IMR-90 (cell line): ENCODE data around the gene GSTM3. TPM values are rescaled to one million over a fixed set of nuclear protein-coding genes. Genes with fewer than 3 reads are reported as not detected.

Experiments used
- ATAC-seq: fragments of 200-7000 bp; cut with Tn5 transposase; 2 replicates; pipeline ENCODE4 v1.9.1; 2020; ENCODE audit warnings: low read depth, mild to moderate bottlenecking, moderate library complexity
- BruUV-seq: library from RNA; stranded (reverse); fragments of 400-500 nt; replicated peaks from 2 replicates; lab custom pipeline; 2021; lab: Mats Ljungman, UMichigan
- CTCF ChIA-PET: fragments of 300-600 bp; formaldehyde crosslinking; extraction: SDS; loops from one replicate; lab custom pipeline; 2021; ENCODE audit warnings: antibody characterized with exemption; lab: Yijun Ruan, JAX
- POLR2A ChIA-PET: fragments of 300-600 bp; sonication (Branson Sonifier 250); formaldehyde crosslinking; loops from one replicate; lab custom pipeline; 2022; ENCODE audit warnings: antibody characterized with exemption; ENCODE audit not compliant: unreplicated experiment; lab: Charles Lee
- DNase-seq: peaks from one replicate; pipeline ENCODE4 v3.0.0; 2013
- H2AFZ ChIP-seq: replicated peaks from 2 replicates; pipeline ENCODE3; 2013; ENCODE audit warnings: low read length, mild to moderate bottlenecking; ENCODE audit not compliant: poor library complexity
- H2AK5ac ChIP-seq: 2 replicates; pipeline ENCODE4 v1.6.1; 2013; ENCODE audit warnings: low read depth, low read length, inconsistent platforms
- H2AK9ac ChIP-seq: replicated peaks from 2 replicates; pipeline ENCODE3; 2013; ENCODE audit warnings: mild to moderate bottlenecking, low read depth, low read length, moderate library complexity; ENCODE audit not compliant: poor library complexity
- H2BK120ac ChIP-seq: 2 replicates; pipeline ENCODE4 v1.6.1; 2013; ENCODE audit warnings: low read depth, low read length, inconsistent platforms
- H2BK15ac ChIP-seq: 3 replicates; pipeline ENCODE4 v1.6.1; 2013; ENCODE audit warnings: low read depth, low read length, inconsistent platforms
- H2BK20ac ChIP-seq: 2 replicates; pipeline ENCODE4 v1.6.1; 2013; ENCODE audit warnings: low read depth, mild to moderate bottlenecking, inconsistent platforms, low read length, moderate library complexity
- H2BK5ac ChIP-seq: 2 replicates; pipeline ENCODE4 v1.6.1; 2013; ENCODE audit warnings: mild to moderate bottlenecking, low read depth, low read length, inconsistent platforms; ENCODE audit not compliant: poor library complexity, severe bottlenecking
- H3K14ac ChIP-seq: replicated peaks from 2 replicates; pipeline ENCODE4 v1.6.1; 2013; ENCODE audit warnings: low read depth, low read length, inconsistent platforms
- H3K18ac ChIP-seq: 2 replicates; pipeline ENCODE4 v1.6.1; 2013; ENCODE audit warnings: low read depth, low read length, control low read depth
- H3K23ac ChIP-seq: 2 replicates; pipeline ENCODE4 v1.6.1; 2013; ENCODE audit warnings: low read depth, low read length, inconsistent platforms
- H3K27ac ChIP-seq: 2 replicates; pipeline ENCODE4 v1.5.1; 2013; ENCODE audit warnings: mild to moderate bottlenecking, control low read depth, low read length; ENCODE audit not compliant: insufficient read depth
- H3K27me3 ChIP-seq: 2 replicates; pipeline ENCODE4 v1.6.1; 2013; ENCODE audit warnings: low read length; ENCODE audit not compliant: control insufficient read depth, insufficient read depth
- H3K36me3 ChIP-seq: 2 replicates; pipeline ENCODE4 v1.6.1; 2013; ENCODE audit warnings: low read length, mixed read lengths; ENCODE audit not compliant: control insufficient read depth, insufficient read depth
- H3K4ac ChIP-seq: 2 replicates; pipeline ENCODE4 v1.6.1; 2013; ENCODE audit warnings: low read depth, low read length, inconsistent platforms
- H3K4me1 ChIP-seq: 2 replicates; pipeline ENCODE4 v1.6.1; 2013; ENCODE audit warnings: low read length, mixed read lengths; ENCODE audit not compliant: control insufficient read depth, insufficient read depth
- H3K4me2 ChIP-seq: 2 replicates; pipeline ENCODE4 v1.6.1; 2013; ENCODE audit warnings: low read depth, mild to moderate bottlenecking, control low read depth, low read length, moderate library complexity
- H3K4me3 ChIP-seq: 2 replicates; pipeline ENCODE4 v1.5.1; 2013; ENCODE audit warnings: low read depth, mild to moderate bottlenecking, control low read depth, low read length, moderate library complexity; ENCODE audit not compliant: insufficient read depth
- H3K56ac ChIP-seq: 2 replicates; pipeline ENCODE4 v1.6.1; 2013; ENCODE audit warnings: low read length, inconsistent platforms; ENCODE audit not compliant: insufficient read depth; ENCODE audit errors: extremely low read depth
- H3K79me1 ChIP-seq, 2 experiments: 2 replicates each; pipeline ENCODE4 v1.6.1; 2013; ENCODE audit warnings: low read length in 2 of 2, inconsistent platforms in 1 of 2, low read depth in 1 of 2
- H3K9ac ChIP-seq: 2 replicates; pipeline ENCODE4 v1.6.1; 2013; ENCODE audit warnings: low read depth, low read length, control low read depth
- H3K9me1 ChIP-seq: 2 replicates; pipeline ENCODE4 v1.6.1; 2013; ENCODE audit warnings: low read length, inconsistent platforms; ENCODE audit not compliant: insufficient read depth
- H3K9me3 ChIP-seq: 2 replicates; pipeline ENCODE4 v1.6.1; 2013; ENCODE audit warnings: low read length; ENCODE audit not compliant: control insufficient read depth, insufficient read depth
- H4K20me1 ChIP-seq: 2 replicates; pipeline ENCODE4 v1.6.1; 2013; ENCODE audit warnings: low read length, inconsistent platforms; ENCODE audit not compliant: insufficient read depth
- H4K5ac ChIP-seq: 2 replicates; pipeline ENCODE4 v1.6.1; 2013; ENCODE audit warnings: mild to moderate bottlenecking, low read depth, low read length, control low read depth
- H4K8ac ChIP-seq, 2 experiments: 2 replicates each; pipeline ENCODE4 v1.6.1; 2013; ENCODE audit warnings: low read depth in 2 of 2, low read length in 2 of 2, control low read depth in 1 of 2, inconsistent platforms in 1 of 2
- H4K91ac ChIP-seq: 2 replicates; pipeline ENCODE4 v1.6.1; 2013; ENCODE audit warnings: low read depth, low read length, inconsistent platforms; ENCODE audit not compliant: insufficient read depth
- CEBPB ChIP-seq: IDR thresholded peaks from 2 replicates; pipeline ENCODE4 v1.6.1; 2012; ENCODE audit warnings: low read depth, low read length, improper control_type of control experiment
- MAFK ChIP-seq: IDR thresholded peaks from 2 replicates; pipeline ENCODE4 v1.6.1; 2012; ENCODE audit warnings: low read depth, low read length, improper control_type of control experiment
- MAZ ChIP-seq: IDR thresholded peaks from 2 replicates; pipeline ENCODE4 v1.6.1; 2012; ENCODE audit warnings: low read depth, mild to moderate bottlenecking, low read length, improper control_type of control experiment, moderate library complexity, borderline replicate concordance
- MXI1 ChIP-seq: IDR thresholded peaks from 2 replicates; pipeline ENCODE4 v1.6.1; 2012; ENCODE audit warnings: low read depth, mild to moderate bottlenecking, low read length, moderate library complexity, borderline replicate concordance
- SMC3 ChIP-seq: fragments of 150-350 bp; IDR thresholded peaks from 2 replicates; pipeline ENCODE4 v1.6.1; 2016; ENCODE audit warnings: low read depth, mild to moderate bottlenecking, antibody characterized with exemption, low read length, moderate library complexity
- WGBS, 2 experiments: methylation state at CpG; one replicate each; pipeline versions ENCODE4 v1.1.5 to v1.1.7; 2013; ENCODE audit warnings: missing lambda C conversion rate in 2 of 2; ENCODE audit not compliant: insufficient read length in 1 of 2; ENCODE audit errors: extremely low coverage in 2 of 2; 5-methylcytosine and 5-hydroxymethylcytosine counted together
- dilution Hi-C: fragments of 300-500 bp; cut with HindIII; formaldehyde crosslinking; loops from one replicate; pipeline ENCODE4 v1.14.3; 2018; ENCODE audit warnings: low sequenced_read_pairs; ENCODE audit not compliant: unreplicated experiment
- in situ Hi-C: fragments of 300-500 bp; cut with MboI; formaldehyde crosslinking; loops from 3 replicates; pipeline ENCODE4 v1.14.3; 2019; ENCODE audit warnings: low sequenced_read_pairs, inconsistent platforms, mixed read lengths
- intact Hi-C: fragments of 100-400 bp; cut with micrococcal nuclease; formaldehyde crosslinking; loops from 2 replicates; pipeline ENCODE4 v1.10.0; 2022
- polyA plus RNA-seq, 3 experiments: library from polyadenylated mRNA; depleted of rRNA; stranded (reverse); fragments of >200 nt; gene quantifications; 2 replicates each; pipeline ENCODE4 v1.2.3, GENCODE V29; 2012; ENCODE audit warnings: low replicate concordance in 1 of 3
- total RNA-seq: library from RNA; depleted of rRNA; stranded (reverse); fragments of >200 nt; gene quantifications from 2 replicates; pipeline ENCODE4 v1.2.3, GENCODE V29; 2012

GSTM3 gene
- total and polyA plus RNA-seq, 2 of the 4 experiments (the other 2 are of a cell fraction) = 102 to 131 TPM

DNA sequence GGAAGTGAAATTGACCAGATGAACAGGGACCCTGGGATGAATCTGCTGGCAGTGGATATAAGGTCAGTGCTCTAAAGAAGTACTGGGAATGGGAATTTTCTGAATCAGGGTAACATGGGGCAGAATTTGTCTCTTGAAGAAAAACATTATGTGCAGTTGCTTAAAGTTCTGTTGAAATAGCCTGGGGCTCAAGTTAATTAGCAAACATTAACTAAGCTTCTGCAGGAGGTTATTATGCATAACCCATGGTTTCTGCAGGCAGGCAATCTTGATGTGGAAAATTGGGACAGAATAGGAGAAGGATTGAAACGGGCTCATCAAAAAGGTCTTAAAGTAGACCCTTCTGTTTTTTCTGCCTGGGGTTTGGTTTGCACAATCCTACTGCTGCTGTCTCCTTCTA, 14.8 kb downstream of the GSTM3 start:
- H3K9me1 ChIP-seq = 0 out of 2 replicates have a peak, but pooled peaks cover 3% of the 10 kb centered on the region
- no peak overlapping the region for H3K9ac ChIP-seq
- no peaks in the 10 kb centered on the region for H3K36me3 ChIP-seq
- ATAC-seq (no peak), DNase-seq (no peak)
- no peak overlapping the region for H3K56ac ChIP-seq
- H3K27ac ChIP-seq = no peak overlapping the region
- no peak overlapping the region for H2BK20ac ChIP-seq
- dilution Hi-C loops (no loop called here), intact Hi-C loops (no loop called here), in situ Hi-C loops (no loop called here)
- no peak overlapping the region for H2BK15ac ChIP-seq
- no peak overlapping the region for H3K14ac ChIP-seq
- no peak overlapping the region for H2AK5ac ChIP-seq
- no TSS peak for BruUV-seq
- no peaks in the 10 kb centered on the region; the same call in 1 of the 2 replicates for H3K9me3 ChIP-seq
- peaks cover 2% of the 10 kb centered on the region; the same call in 1 of the 2 replicates for H3K4me1 ChIP-seq
- CTCF ChIA-PET = no interaction called here
- H3K4me3 ChIP-seq = no peak overlapping the region
- no peak overlapping the region for H2AK9ac ChIP-seq
- no peaks in the 10 kb centered on the region for H4K20me1 ChIP-seq
- H3K79me1 ChIP-seq = no peaks in the 10 kb centered on the region
- POLR2A ChIA-PET = no interaction called here
- TF ChIP-seq MAFK (no peak), CEBPB (no peak), MXI1 (no peak), MAZ (no peak), SMC3 (no peak)
- no peak overlapping the region for H4K91ac ChIP-seq
- no peak overlapping the region for H3K23ac ChIP-seq
- H4K8ac ChIP-seq = no peak overlapping the region
- H3K4ac ChIP-seq = no peak overlapping the region
- H3K4me2 ChIP-seq = no peak overlapping the region
- no peak overlapping the region for H4K5ac ChIP-seq
- no peak overlapping the region for H2BK120ac ChIP-seq
- no peak overlapping the region for H2BK5ac ChIP-seq
- H3K18ac ChIP-seq = no peak overlapping the region
- H2AFZ ChIP-seq = no peak overlapping the region
- 60% methylated on average over 1 of the region's 1 CpG; no CpG with 5 or more reads in 1 of the 2 experiments for WGBS, 2 experiments
- H3K27me3 ChIP-seq = peaks cover 7% of the 10 kb centered on the region
